Neural progenitor cell (in vitro differentiated cells): ENCODE measurements around the gene LMAN2. TPM values are rescaled to one million over a fixed set of nuclear protein-coding genes. Genes with fewer than 3 reads are reported as not detected.

Source experiments
- DNase-seq: peaks from one replicate; pipeline ENCODE4 v3.0.0-alpha.2; 2016; ENCODE audit warnings: low spot score
- H2AFZ ChIP-seq: fragments of 200-600 bp; sonication (generic); replicated peaks from 2 replicates; pipeline ENCODE4 v1.6.1; 2016; ENCODE audit warnings: antibody characterized with exemption
- H3F3A ChIP-seq: fragments of 200-600 bp; sonication (generic); 2 replicates; pipeline ENCODE4 v1.6.1; 2016; ENCODE audit warnings: antibody characterized with exemption, low read depth
- H3K27ac ChIP-seq: fragments of 200-600 bp; sonication (generic); 2 replicates; pipeline ENCODE4 v1.5.1; 2016; ENCODE audit warnings: mild to moderate bottlenecking
- H3K27me3 ChIP-seq: fragments of 200-600 bp; sonication (generic); 2 replicates; pipeline ENCODE4 v1.6.1; 2016; ENCODE audit warnings: mild to moderate bottlenecking, moderate library complexity
- H3K36me3 ChIP-seq: fragments of 200-600 bp; sonication (generic); 2 replicates; pipeline ENCODE4 v1.5.1; 2016
- H3K4me1 ChIP-seq: fragments of 200-600 bp; sonication (generic); 2 replicates; pipeline ENCODE4 v1.6.1; 2016; ENCODE audit warnings: mixed run types
- H3K4me2 ChIP-seq: fragments of 200-600 bp; sonication (generic); 2 replicates; pipeline ENCODE4 v1.6.1; 2016
- H3K4me3 ChIP-seq: fragments of 200-600 bp; sonication (generic); 2 replicates; pipeline ENCODE4 v1.5.1; 2016
- H3K79me2 ChIP-seq: fragments of 200-600 bp; sonication (generic); 2 replicates; pipeline ENCODE4 v1.6.1; 2016; ENCODE audit warnings: low read depth
- H3K9ac ChIP-seq: fragments of 200-600 bp; sonication (generic); 2 replicates; pipeline ENCODE4 v1.6.1; 2016
- H3K9me3 ChIP-seq: fragments of 200-600 bp; sonication (generic); 2 replicates; pipeline ENCODE4 v1.5.1; 2016; ENCODE audit warnings: low read depth
- H4K20me1 ChIP-seq: fragments of 200-600 bp; sonication (generic); 2 replicates; pipeline ENCODE4 v1.6.1; 2016; ENCODE audit warnings: low read depth
- H3K27ac Mint-ChIP-seq: 3 replicates; pipeline ENCODE4 v1.8.0; 2021; ENCODE audit warnings: mixed read lengths
- H3K27me3 Mint-ChIP-seq: 2 replicates; pipeline ENCODE4 v1.8.0; 2022; ENCODE audit warnings: low read depth, mild to moderate bottlenecking, inconsistent platforms, moderate library complexity, mixed read lengths; ENCODE audit not compliant: insufficient read depth
- H3K36me3 Mint-ChIP-seq: 3 replicates; pipeline ENCODE4 v1.8.0; 2021; ENCODE audit warnings: mixed read lengths
- H3K4me1 Mint-ChIP-seq: 3 replicates; pipeline ENCODE4 v1.8.0; 2021; ENCODE audit warnings: mixed read lengths
- H3K4me3 Mint-ChIP-seq: 3 replicates; pipeline ENCODE4 v1.8.0; 2021; ENCODE audit warnings: mild to moderate bottlenecking, moderate library complexity, mixed read lengths
- H3K9me3 Mint-ChIP-seq: 3 replicates; pipeline ENCODE4 v1.8.0; 2020; ENCODE audit warnings: mixed read lengths
- CTCF ChIP-seq: fragments of 200-600 bp; sonication (generic); IDR thresholded peaks from 2 replicates; pipeline ENCODE4 v1.5.1; 2017; ENCODE audit warnings: antibody characterized with exemption, mild to moderate bottlenecking
- EZH2 ChIP-seq: fragments of 200-600 bp; sonication (generic); IDR thresholded peaks from 2 replicates; pipeline ENCODE4 v1.6.1; 2017; ENCODE audit warnings: antibody characterized with exemption, mild to moderate bottlenecking, moderate library complexity
- EZH2phosphoT487 ChIP-seq: fragments of 200-600 bp; sonication (generic); IDR thresholded peaks from 2 replicates; pipeline ENCODE4 v1.6.1; 2017; ENCODE audit warnings: antibody characterized with exemption
- total RNA-seq: library from RNA; depleted of rRNA; stranded (reverse); fragments of >200 nt; gene quantifications from 2 replicates; pipeline ENCODE4 v1.2.3, GENCODE V29; 2015; ENCODE audit warnings: low replicate concordance

Gene LMAN2
- total RNA-seq, 1 donor from 2014 or later, result 96.5 TPM

- no peak overlapping the region for H3K27ac ChIP-seq
Measured at GRCh38 chr5:177386542-177386941, 35.1 kb upstream of the LMAN2 start.

GRCh38 chr5:177385720-177386119 is 34.3 kb upstream of the LMAN2 start:
- no peak overlapping the region for H3K4me3 ChIP-seq
- no peaks in the 10 kb centered on the region for H3K36me3 Mint-ChIP-seq
- peaks cover 18% of the 10 kb centered on the region for H3K27me3 Mint-ChIP-seq
- H3K27me3 ChIP-seq, result peaks cover 26% of the 10 kb centered on the region
- DNase-seq, result no peak
- no peak overlapping the region for H3K27ac Mint-ChIP-seq
- H4K20me1 ChIP-seq, result no peaks in the 10 kb centered on the region
- no peak overlapping the region for H3K4me3 Mint-ChIP-seq
- no peaks in the 10 kb centered on the region for H3K79me2 ChIP-seq
- no peaks in the 10 kb centered on the region for H3K9me3 ChIP-seq
- H3K4me1 Mint-ChIP-seq, result peaks cover 34% of the 10 kb centered on the region
- H3K4me1 ChIP-seq, result no peaks in the 10 kb centered on the region
- no peak overlapping the region for H3K4me2 ChIP-seq
- no peaks in the 10 kb centered on the region for H3K36me3 ChIP-seq
- peaks cover 4% of the 10 kb centered on the region for H3F3A ChIP-seq
- H3K27ac ChIP-seq, result no peak overlapping the region
- TF ChIP-seq CTCF, result no peak
- no peak for TF ChIP-seq EZH2
- TF ChIP-seq EZH2phosphoT487, result no peak
- no peaks in the 10 kb centered on the region for H3K9me3 Mint-ChIP-seq
- no peak overlapping the region for H3K9ac ChIP-seq
- H2AFZ ChIP-seq, result no peak overlapping the region

More at GRCh38 chr5:177386542-177386941, 35.1 kb upstream of the LMAN2 start:
- DNase-seq, result no peak
- no peak overlapping the region for H3K4me3 Mint-ChIP-seq
- Histone ChIP-seq H3K79me2 (no peaks in the 10 kb centered on the region), H3K4me2 (no peak overlapping the region), H3K9me3 (no peaks in the 10 kb centered on the region), H3K36me3 (no peaks in the 10 kb centered on the region), H3K27me3 (peaks cover 26% of the 10 kb centered on the region), H3K9ac (no peak overlapping the region), H3F3A (no peaks in the 10 kb centered on the region), H3K4me3 (no peak overlapping the region), H3K4me1 (no peaks in the 10 kb centered on the region), H2AFZ (no peak overlapping the region), H4K20me1 (no peaks in the 10 kb centered on the region)
- no peak overlapping the region for H3K27ac Mint-ChIP-seq
- TF ChIP-seq EZH2phosphoT487, result no peak
- TF ChIP-seq EZH2, result no peak
- H3K36me3 Mint-ChIP-seq, result no peaks in the 10 kb centered on the region
- peaks cover 35% of the 10 kb centered on the region for H3K4me1 Mint-ChIP-seq
- H3K27me3 Mint-ChIP-seq, result peaks cover 18% of the 10 kb centered on the region
- H3K9me3 Mint-ChIP-seq, result no peaks in the 10 kb centered on the region

- H3K9me3 Mint-ChIP-seq, result no peaks in the 10 kb centered on the region
- no peak within 1 kb of the TSS for H3K4me3 ChIP-seq
- H3K36me3 Mint-ChIP-seq, result no peaks in the 10 kb centered on the region
- no peak within 1 kb of the TSS for H3K9ac ChIP-seq
- no peaks in the 10 kb centered on the region for H4K20me1 ChIP-seq
- H3K27me3 Mint-ChIP-seq, result peaks cover 18% of the 10 kb centered on the region
- H3K4me1 Mint-ChIP-seq, result peaks cover 25% of the 10 kb centered on the region
- H3K9me3 ChIP-seq, result no peaks in the 10 kb centered on the region
- no peak within 1 kb of the TSS for H3K27ac ChIP-seq
- H3F3A ChIP-seq, result peaks cover 4% of the 10 kb centered on the region
- TF ChIP-seq CTCF (no peak), EZH2 (no peak), EZH2phosphoT487 (no peak)
- H2AFZ ChIP-seq, result no peak within 1 kb of the TSS
- no peak within 1 kb of the TSS for H3K4me3 Mint-ChIP-seq
- peak within 1 kb of the TSS; percentile 74 for H3K27ac Mint-ChIP-seq
- H3K4me2 ChIP-seq, result no peak within 1 kb of the TSS
- H3K36me3 ChIP-seq, result no peaks in the 10 kb centered on the region
- no peak for DNase-seq
- H3K79me2 ChIP-seq, result no peaks in the 10 kb centered on the region
- H3K4me1 ChIP-seq, result no peaks in the 10 kb centered on the region
- peaks cover 14% of the 10 kb centered on the region for H3K27me3 ChIP-seq
Measured at GRCh38 chr5:177384134-177384533, 32.7 kb upstream of the LMAN2 start, which contains the start of gene SLC34A1. SLC34A1 (plus strand) TSS chr5:177384434; CDS start chr5:177385742, 1,308 bp downstream.

- H3K9ac ChIP-seq, result no peak overlapping the region
- H3K27me3 Mint-ChIP-seq, result peaks cover 18% of the 10 kb centered on the region
- no peaks in the 10 kb centered on the region for H3K9me3 Mint-ChIP-seq
Measured at GRCh38 chr5:177383181-177383580, 31.7 kb upstream of the LMAN2 start.

More at GRCh38 chr5:177383181-177383580, 31.7 kb upstream of the LMAN2 start:
- H3K27ac ChIP-seq, result no peak overlapping the region
- Mint-ChIP-seq H3K4me1 (peaks cover 16% of the 10 kb centered on the region), H3K4me3 (no peak overlapping the region), H3K36me3 (no peaks in the 10 kb centered on the region), H3K27ac (no peak overlapping the region)
- H3K4me3 ChIP-seq, result no peak overlapping the region
- H3K36me3 ChIP-seq, result no peaks in the 10 kb centered on the region
- no peaks in the 10 kb centered on the region for H3K4me1 ChIP-seq
- H3K9me3 ChIP-seq, result no peaks in the 10 kb centered on the region
- H3K27me3 ChIP-seq, result peaks cover 7% of the 10 kb centered on the region
- no peak for DNase-seq
- TF ChIP-seq EZH2 (no peak), CTCF (no peak), EZH2phosphoT487 (no peak)
- H3F3A ChIP-seq, result peaks cover 4% of the 10 kb centered on the region
- no peak overlapping the region for H3K4me2 ChIP-seq
- no peak overlapping the region for H2AFZ ChIP-seq
- H3K79me2 ChIP-seq, result no peaks in the 10 kb centered on the region
- no peaks in the 10 kb centered on the region for H4K20me1 ChIP-seq
